NT2/D1 (cell line): ENCODE data around the gene MORN1.

Experiments
- DNase-seq: peaks from one replicate; pipeline ENCODE4 v3.0.0-alpha.2; 2011; ENCODE audit warnings: low read depth, low spot score
- H3K27me3 ChIP-seq: 2 replicates; pipeline ENCODE4 v1.6.0; 2011; ENCODE audit warnings: mild to moderate bottlenecking; ENCODE audit not compliant: insufficient read length, insufficient read depth
- H3K36me3 ChIP-seq: 2 replicates; pipeline ENCODE4 v1.6.1; 2011; ENCODE audit warnings: mild to moderate bottlenecking, low read length, mixed read lengths; ENCODE audit not compliant: insufficient read depth, insufficient read length
- H3K4me1 ChIP-seq: 2 replicates; pipeline ENCODE4 v1.5.1; 2011; ENCODE audit not compliant: insufficient read depth, insufficient read length
- H3K4me3 ChIP-seq: 2 replicates; pipeline ENCODE4 v1.5.1; 2011; ENCODE audit warnings: low read depth; ENCODE audit not compliant: insufficient read length
- H3K9ac ChIP-seq: 2 replicates; pipeline ENCODE4 v1.6.0; 2011; ENCODE audit warnings: low read depth; ENCODE audit not compliant: insufficient read length
- H3K9me3 ChIP-seq: 2 replicates; pipeline ENCODE4 v1.5.1; 2011; ENCODE audit warnings: mild to moderate bottlenecking, low read length; ENCODE audit not compliant: insufficient read depth
- SUZ12 ChIP-seq: IDR thresholded peaks from 2 replicates; pipeline ENCODE4 v1.6.1; 2011; ENCODE audit not compliant: insufficient read length, insufficient read depth; ENCODE audit errors: extremely low read depth
- YY1 ChIP-seq: IDR thresholded peaks from 2 replicates; pipeline ENCODE4 v1.6.1; 2011; ENCODE audit not compliant: insufficient read length, insufficient read depth
- ZNF274 ChIP-seq: IDR thresholded peaks from 2 replicates; pipeline ENCODE4 v1.6.1; 2011; ENCODE audit warnings: mild to moderate bottlenecking, low read depth, low read length

MORN1 gene

GRCh38 chr1:2324553-2325366, 66.6 kb downstream of the MORN1 start:
- Histone ChIP-seq H3K27me3 (peaks cover 22% of the 10 kb centered on the region), H3K9me3 (no peaks in the 10 kb centered on the region), H3K36me3 (no peaks in the 10 kb centered on the region)

GRCh38 chr1:2323451-2323974, 67.8 kb downstream of the MORN1 start:
- H3K27me3 ChIP-seq, result peaks cover 22% of the 10 kb centered on the region
- no peaks in the 10 kb centered on the region for H3K9me3 ChIP-seq
- no peak for TF ChIP-seq SUZ12
- no peak for TF ChIP-seq ZNF274
- no peak for TF ChIP-seq YY1
- H3K4me3 ChIP-seq, result no peak overlapping the region
- DNase-seq, result no peak
- peaks cover 13% of the 10 kb centered on the region for H3K4me1 ChIP-seq
- no peak overlapping the region for H3K9ac ChIP-seq
- H3K36me3 ChIP-seq, result no peaks in the 10 kb centered on the region

More at GRCh38 chr1:2324553-2325366, 66.6 kb downstream of the MORN1 start:
- H3K4me3 ChIP-seq, result no peak overlapping the region
- H3K9ac ChIP-seq, result no peak overlapping the region
- H3K4me1 ChIP-seq, result peaks cover 11% of the 10 kb centered on the region
- DNase-seq, result no peak
- TF ChIP-seq SUZ12 (no peak), ZNF274 (no peak), YY1 (no peak)

- peaks cover 22% of the 10 kb centered on the region for H3K27me3 ChIP-seq
- H3K9me3 ChIP-seq, result no peaks in the 10 kb centered on the region
- no peak for DNase-seq
- H3K4me1 ChIP-seq, result peaks cover 14% of the 10 kb centered on the region
- H3K9ac ChIP-seq, result no peak overlapping the region
- no peak for TF ChIP-seq ZNF274
- no peak for TF ChIP-seq YY1
- no peak for TF ChIP-seq SUZ12
- H3K36me3 ChIP-seq, result no peaks in the 10 kb centered on the region
- no peak overlapping the region for H3K4me3 ChIP-seq
Observed at GRCh38 chr1:2322581-2323211, 68.7 kb downstream of the MORN1 start.

- Histone ChIP-seq H3K36me3 (no peaks in the 10 kb centered on the region), H3K4me3 (no peak overlapping the region), H3K9ac (no peak overlapping the region), H3K4me1 (peaks cover 18% of the 10 kb centered on the region), H3K27me3 (peaks cover 22% of the 10 kb centered on the region), H3K9me3 (no peaks in the 10 kb centered on the region)
- no peak for DNase-seq
- TF ChIP-seq ZNF274 (no peak), SUZ12 (no peak), YY1 (no peak)
Observed at GRCh38 chr1:2322065-2322571, 69.2 kb downstream of the MORN1 start.

- H3K36me3 ChIP-seq, result no peaks in the 10 kb centered on the region
- H3K9ac ChIP-seq, result no peak overlapping the region
- H3K27me3 ChIP-seq, result peaks cover 22% of the 10 kb centered on the region
- TF ChIP-seq SUZ12 (no peak), ZNF274 (no peak), YY1 (no peak)
- DNase-seq, result no peak
- H3K9me3 ChIP-seq, result no peaks in the 10 kb centered on the region
- H3K4me1 ChIP-seq, result peaks cover 27% of the 10 kb centered on the region
- H3K4me3 ChIP-seq, result no peak overlapping the region
Observed at GRCh38 chr1:2320760-2321667, 70.3 kb downstream of the MORN1 start.

- H3K36me3 ChIP-seq, result no peaks in the 10 kb centered on the region
- no peak overlapping the region for H3K9ac ChIP-seq
- DNase-seq, result no peak
- peaks cover 32% of the 10 kb centered on the region for H3K4me1 ChIP-seq
- H3K27me3 ChIP-seq, result peaks cover 16% of the 10 kb centered on the region
- no peak overlapping the region for H3K4me3 ChIP-seq
- H3K9me3 ChIP-seq, result no peaks in the 10 kb centered on the region
- TF ChIP-seq ZNF274 (no peak), YY1 (no peak), SUZ12 (no peak)
Observed at GRCh38 chr1:2320006-2320405, 71.3 kb downstream of the MORN1 start.
